HG02943 (cell line): ENCODE results near the gene PARVA.

ENCODE experiments used
- ATAC-seq: cut with Tn5 transposase; IDR thresholded peaks from one replicate; pipeline ENCODE4 v1.9.1; 2021; ENCODE audit warnings: mild to moderate bottlenecking, low read depth, moderate library complexity; ENCODE audit not compliant: unreplicated experiment

PARVA gene

GRCh38 chr11:12577725-12578644, 200.6 kb downstream of the PARVA start:
- ATAC-seq = no peak

- no peak for ATAC-seq
These were observed 204.0 kb downstream of the PARVA start for GRCh38 chr11:12581416-12581815.

GRCh38 chr11:12581923-12582322, 204.6 kb downstream of the PARVA start:
- no peak for ATAC-seq
